Osteoblast (primary cell): ENCODE measurements around the gene PBX3. TPM values are rescaled to one million over a fixed set of nuclear protein-coding genes. Genes with fewer than 3 reads are reported as not detected.

Experiments used
- DNase-seq: peaks from one replicate; pipeline ENCODE4 v3.0.0; 2011; ENCODE audit warnings: low spot score, mixed read lengths; ENCODE audit not compliant: insufficient read length; ENCODE audit errors: missing footprints
- H2AFZ ChIP-seq: 2 replicates; pipeline ENCODE4 v1.6.0; 2011; ENCODE audit warnings: mild to moderate bottlenecking, low read length
- H3K27ac ChIP-seq: 2 replicates; pipeline ENCODE4 v1.5.1; 2011; ENCODE audit warnings: mild to moderate bottlenecking, low read depth, low read length, moderate library complexity
- H3K27me3 ChIP-seq: 2 replicates; pipeline ENCODE4 v1.6.0; 2012; ENCODE audit warnings: mild to moderate bottlenecking, control low read depth, inconsistent platforms, low read length, moderate library complexity; ENCODE audit not compliant: insufficient read depth
- H3K36me3 ChIP-seq: 2 replicates; pipeline ENCODE4 v1.5.1; 2011; ENCODE audit warnings: mild to moderate bottlenecking, low read length, control low read depth, moderate library complexity; ENCODE audit not compliant: insufficient read depth
- H3K4me1 ChIP-seq: 2 replicates; pipeline ENCODE4 v1.5.1; 2011; ENCODE audit warnings: mild to moderate bottlenecking, low read length, control low read depth, moderate library complexity; ENCODE audit not compliant: insufficient read depth
- H3K4me2 ChIP-seq: 2 replicates; pipeline ENCODE4 v1.6.0; 2011; ENCODE audit warnings: mild to moderate bottlenecking, low read length; ENCODE audit not compliant: insufficient read depth
- H3K4me3 ChIP-seq: fragments of 200-600 bp; sonication (generic); 3 replicates; pipeline ENCODE4 v1.5.1; 2012; ENCODE audit warnings: mild to moderate bottlenecking, low read length, inconsistent platforms; ENCODE audit not compliant: insufficient read depth
- H3K79me2 ChIP-seq: 2 replicates; pipeline ENCODE4 v1.6.0; 2012; ENCODE audit warnings: mild to moderate bottlenecking, low read length, control low read depth, inconsistent platforms; ENCODE audit not compliant: insufficient read depth
- H3K9me3 ChIP-seq: 2 replicates; pipeline ENCODE4 v1.5.1; 2011; ENCODE audit warnings: low read depth, low read length, control low read depth
- H4K20me1 ChIP-seq: 2 replicates; pipeline ENCODE4 v1.6.0; 2012; ENCODE audit warnings: mild to moderate bottlenecking, low read length, control low read depth; ENCODE audit not compliant: insufficient read depth
- CTCF ChIP-seq: IDR thresholded peaks from 2 replicates; pipeline ENCODE4 v1.5.1; 2011; ENCODE audit warnings: mild to moderate bottlenecking, low read depth, low read length, moderate library complexity; ENCODE audit errors: extremely low read depth
- total RNA-seq: library from RNA; depleted of rRNA; stranded (reverse); fragments of >200 nt; gene quantifications from 2 replicates; pipeline ENCODE4 v1.2.3, GENCODE V29; 2012

Gene PBX3
- total RNA-seq, 1 donor = 34.7 TPM

- no peaks in the 10 kb centered on the region for H3K36me3 ChIP-seq
- H4K20me1 ChIP-seq = no peaks in the 10 kb centered on the region
- H2AFZ ChIP-seq = no peak overlapping the region
- DNase-seq = no peak
- H3K4me3 ChIP-seq = no peak overlapping the region
- no peak overlapping the region for H3K27ac ChIP-seq
- H3K27me3 ChIP-seq = no peaks in the 10 kb centered on the region
- H3K79me2 ChIP-seq = peaks cover 87% of the 10 kb centered on the region
- TF ChIP-seq CTCF = no peak
- H3K4me1 ChIP-seq = peaks cover 26% of the 10 kb centered on the region
- no peaks in the 10 kb centered on the region for H3K9me3 ChIP-seq
- no peak overlapping the region for H3K4me2 ChIP-seq
Measured at GRCh38 chr9:125811002-125811401, 63.8 kb downstream of the PBX3 start.

- Histone ChIP-seq H2AFZ (no peak overlapping the region), H3K4me2 (no peak overlapping the region), H3K27me3 (no peaks in the 10 kb centered on the region), H3K4me1 (peaks cover 12% of the 10 kb centered on the region), H3K4me3 (no peak overlapping the region), H3K36me3 (no peaks in the 10 kb centered on the region), H3K79me2 (peaks cover 89% of the 10 kb centered on the region), H3K27ac (no peak overlapping the region), H4K20me1 (peaks cover 2% of the 10 kb centered on the region), H3K9me3 (no peaks in the 10 kb centered on the region)
- DNase-seq = no peak
- no peak for TF ChIP-seq CTCF
Measured at GRCh38 chr9:125812403-125812802, 65.2 kb downstream of the PBX3 start.

GRCh38 chr9:125815568-125815967 is 68.4 kb downstream of the PBX3 start:
- no peak for TF ChIP-seq CTCF
- no peak overlapping the region for H3K4me2 ChIP-seq
- H3K9me3 ChIP-seq = no peaks in the 10 kb centered on the region
- peaks cover 2% of the 10 kb centered on the region for H4K20me1 ChIP-seq
- H3K4me3 ChIP-seq = no peak overlapping the region
- H3K4me1 ChIP-seq = peaks cover 9% of the 10 kb centered on the region
- no peak overlapping the region for H2AFZ ChIP-seq
- H3K36me3 ChIP-seq = no peaks in the 10 kb centered on the region
- H3K27me3 ChIP-seq = no peaks in the 10 kb centered on the region
- no peak overlapping the region for H3K27ac ChIP-seq
- no peak for DNase-seq
- peaks cover 82% of the 10 kb centered on the region for H3K79me2 ChIP-seq

- H3K27ac ChIP-seq = no peak overlapping the region
- DNase-seq = no peak
- TF ChIP-seq CTCF = no peak
- H4K20me1 ChIP-seq = peaks cover 2% of the 10 kb centered on the region
- H3K4me1 ChIP-seq = peaks cover 8% of the 10 kb centered on the region
- H3K4me2 ChIP-seq = no peak overlapping the region
- H3K27me3 ChIP-seq = no peaks in the 10 kb centered on the region
- no peaks in the 10 kb centered on the region for H3K9me3 ChIP-seq
- H3K4me3 ChIP-seq = no peak overlapping the region
- H3K79me2 ChIP-seq = peaks cover 81% of the 10 kb centered on the region
- no peaks in the 10 kb centered on the region for H3K36me3 ChIP-seq
- no peak overlapping the region for H2AFZ ChIP-seq
Measured at GRCh38 chr9:125816321-125816720, 69.1 kb downstream of the PBX3 start.
